ENCODE data around the gene BLCAP. TPM values are rescaled to one million over a fixed set of nuclear protein-coding genes. Genes with fewer than 3 reads are reported as not detected.

Gene BLCAP
- total RNA-seq, 1 donor = 35.9 TPM

DNA sequence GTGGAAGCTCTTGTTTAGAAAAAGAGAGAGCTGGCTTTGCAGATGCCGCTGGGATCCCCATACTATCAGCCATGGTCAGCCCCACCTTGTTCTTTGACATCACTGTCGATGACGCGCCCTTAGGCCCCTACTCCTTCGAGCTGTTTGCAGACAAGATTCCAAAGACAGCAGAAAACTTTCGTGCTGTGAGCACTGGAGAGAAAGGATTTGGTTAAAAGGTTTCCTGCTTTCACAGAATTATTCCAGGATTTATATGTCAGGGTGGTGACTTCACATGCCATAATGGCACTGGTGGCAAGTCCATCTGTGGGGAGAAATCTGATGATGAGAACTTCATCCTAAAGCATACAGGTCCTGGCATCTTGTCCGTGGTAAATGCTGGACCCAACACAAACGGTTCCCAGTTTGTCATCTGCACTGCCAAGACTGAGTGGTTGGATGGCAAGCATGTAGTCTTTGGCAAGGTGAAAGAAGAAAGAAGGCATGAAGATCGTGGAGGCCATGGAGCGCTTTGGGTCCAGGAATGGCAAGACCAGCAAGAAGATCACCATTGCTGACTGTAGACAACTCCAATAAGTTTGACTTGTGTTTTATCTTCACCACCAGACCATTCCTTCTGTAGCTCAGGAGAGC, 2.4 kb upstream of the BLCAP start:
- no peak for TF ChIP-seq CTCF (IDR thresholded peaks at IDR 0.05; ENCODE audit: insufficient read depth, low read length)
- H3K4me3 ChIP-seq (ENCODE audit: low read depth, low read length) = no peak overlapping the region
- no peak for DNase-seq (ENCODE audit: low read depth)

DNA sequence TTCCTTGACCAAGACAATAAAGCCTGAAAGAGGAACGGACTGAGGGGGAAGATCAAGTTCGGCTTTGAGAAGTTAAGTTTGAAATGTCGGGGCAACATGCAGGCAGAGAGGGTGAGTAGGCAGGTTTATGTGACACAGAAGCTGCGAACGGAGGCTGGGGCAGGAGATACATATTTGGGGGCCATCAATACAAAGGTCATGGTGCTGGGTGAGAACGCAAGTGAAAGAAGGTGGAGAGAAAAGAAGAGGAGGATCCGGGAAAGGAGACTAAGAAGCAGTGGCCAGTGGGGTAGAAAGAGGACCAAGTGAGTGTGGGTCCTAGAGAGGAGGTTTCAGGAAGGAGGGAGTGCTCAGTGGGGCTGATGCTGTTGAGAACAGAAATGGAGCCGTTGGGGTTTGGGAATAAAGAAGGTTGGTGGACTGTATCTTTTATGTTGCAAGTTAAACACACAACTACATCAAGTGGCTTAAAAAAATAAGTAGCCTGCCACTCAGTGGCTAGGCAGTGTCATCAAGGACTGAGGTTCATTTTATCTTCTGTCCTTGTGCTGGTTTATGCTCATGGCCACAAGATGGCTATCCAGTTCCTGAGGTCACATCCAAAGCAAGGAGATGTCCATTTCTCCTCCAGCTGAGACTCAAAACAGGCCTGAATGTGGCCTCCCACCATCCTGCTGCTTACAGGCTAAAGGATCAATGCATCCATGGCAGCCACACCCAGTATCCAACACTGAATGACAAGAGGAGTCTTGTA, 1.7 kb upstream of the BLCAP start:
- no peak for TF ChIP-seq CTCF (IDR thresholded peaks at IDR 0.05; ENCODE audit: insufficient read depth, low read length)
- DNase-seq (ENCODE audit: low read depth) = no peak

GRCh38 chr20:37528446-37529213, 954 bp upstream of the BLCAP start:
- H3K4me3 ChIP-seq (ENCODE audit: low read depth, low read length) = peak overlapping the region; percentile 94
- TF ChIP-seq CTCF (IDR thresholded peaks at IDR 0.05; ENCODE audit: insufficient read depth, low read length) = no peak
- peak; percentile 18 for DNase-seq (ENCODE audit: low read depth)

More for the DNA sequence above, 1.7 kb upstream of the BLCAP start:
- no peak overlapping the region for H3K4me3 ChIP-seq (ENCODE audit: low read depth, low read length)

DNA sequence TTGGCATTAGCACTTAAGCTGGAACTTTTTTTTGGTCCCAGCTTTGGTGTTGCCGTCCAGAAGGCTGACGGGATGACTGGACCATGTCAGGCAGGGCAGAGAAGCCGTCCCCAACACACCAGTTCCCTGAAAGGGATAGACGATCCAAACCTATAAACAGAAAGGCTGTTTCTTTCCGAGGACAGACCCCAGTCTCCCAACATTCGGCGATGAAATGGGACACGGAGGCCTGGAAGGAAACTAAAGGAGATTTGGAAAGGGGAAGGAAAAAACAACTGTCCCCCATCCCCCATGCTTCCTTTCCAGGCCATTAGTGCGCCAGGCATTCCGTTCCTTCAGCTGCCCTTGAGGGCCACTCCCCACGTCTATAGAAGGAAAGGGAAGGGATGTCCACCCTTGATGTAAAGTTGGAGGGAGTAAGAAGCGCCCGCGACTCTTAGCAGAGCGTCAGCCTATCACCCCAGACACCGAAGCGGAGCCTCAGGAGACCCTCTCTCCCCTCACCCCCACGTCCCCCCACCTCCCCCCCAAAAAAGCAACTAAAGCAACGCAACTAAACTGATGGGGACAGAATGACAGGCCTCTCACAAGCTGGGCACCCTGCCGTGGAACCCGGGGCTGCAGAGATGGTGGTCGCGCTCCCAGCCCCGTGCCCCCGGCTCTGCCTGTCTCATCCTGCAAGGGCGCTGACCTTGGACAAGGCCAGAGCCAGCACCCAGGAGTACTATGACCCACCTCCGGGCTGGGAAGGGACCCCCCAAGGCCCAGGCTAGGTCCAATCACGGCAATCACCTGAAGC, 638 bp downstream of the BLCAP start:
- no peak for TF ChIP-seq CTCF (IDR thresholded peaks at IDR 0.05; ENCODE audit: insufficient read depth, low read length)
- peak; percentile 42 for DNase-seq (ENCODE audit: low read depth)
- H3K4me3 ChIP-seq (ENCODE audit: low read depth, low read length) = peak overlapping the region; percentile 94

DNA sequence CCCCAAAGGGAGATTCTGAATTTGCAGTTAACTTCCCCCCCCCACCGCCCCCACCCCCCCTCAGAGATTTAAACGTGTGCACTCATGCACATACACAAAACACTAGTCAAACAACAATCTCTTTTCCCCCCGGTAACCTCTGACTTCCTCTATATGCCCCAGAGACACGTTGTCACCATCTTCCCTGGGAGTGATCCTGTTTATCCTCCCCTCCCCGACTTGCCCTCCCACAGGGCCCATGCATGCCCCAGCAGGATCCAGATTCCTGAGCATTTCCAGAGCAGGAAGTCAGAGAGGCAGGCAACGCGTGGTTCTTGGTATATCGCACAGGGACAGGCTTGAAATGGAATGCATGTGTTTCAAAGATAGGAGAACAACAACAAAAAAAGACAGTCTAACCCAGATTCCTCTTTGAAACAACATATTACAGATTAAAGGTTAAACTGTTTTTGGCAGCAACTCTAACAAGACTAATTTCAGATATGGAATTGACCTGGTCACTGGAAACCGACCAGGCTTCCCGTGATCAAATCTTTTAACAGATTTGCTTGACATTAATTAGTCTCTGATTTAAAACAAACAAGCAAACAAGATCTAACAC, 1.3 kb downstream of the BLCAP start:
- no peak for TF ChIP-seq CTCF (IDR thresholded peaks at IDR 0.05; ENCODE audit: insufficient read depth, low read length)
- H3K4me3 ChIP-seq (ENCODE audit: low read depth, low read length) = peak overlapping the region; percentile 94
- peak; percentile 58 for DNase-seq (ENCODE audit: low read depth)

DNA sequence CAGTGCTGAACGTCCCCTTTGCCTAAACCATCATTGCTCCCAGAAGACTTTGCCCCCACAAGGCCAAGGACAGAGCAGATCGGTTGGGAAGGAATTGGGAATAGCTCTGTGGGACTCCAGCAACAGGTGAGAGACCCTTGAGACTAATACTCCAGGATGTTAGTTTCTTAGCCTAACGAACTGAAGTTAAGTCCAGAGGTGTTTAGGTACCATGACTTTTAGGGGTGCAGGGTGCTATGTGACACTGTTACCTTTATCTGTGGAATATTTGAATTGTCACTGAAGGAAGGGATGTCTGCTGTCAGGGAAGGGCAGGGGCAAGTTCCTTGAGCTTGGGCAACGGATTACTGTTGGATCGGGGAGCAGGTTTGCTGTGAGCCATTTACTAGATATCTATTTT, 1.9 kb downstream of the BLCAP start:
- DNase-seq (ENCODE audit: low read depth) = no peak
- H3K4me3 ChIP-seq (ENCODE audit: low read depth, low read length) = peak overlapping the region; percentile 94
- no peak for TF ChIP-seq CTCF (IDR thresholded peaks at IDR 0.05; ENCODE audit: insufficient read depth, low read length)
